NOMO-1 treated with dmso at 0.1 percent for 144 hours (cell line): Measurements from ENCODE around the gene COPS7A.
A peak's percentile ranks its signal among the peaks of the same experiment; 100 is the strongest.

Experiments
- DNase-seq: peaks from one replicate; lab custom pipeline; 2025; ENCODE audit not compliant: unreplicated experiment; lab: John Stamatoyannopoulos, UW

COPS7A gene

DNA sequence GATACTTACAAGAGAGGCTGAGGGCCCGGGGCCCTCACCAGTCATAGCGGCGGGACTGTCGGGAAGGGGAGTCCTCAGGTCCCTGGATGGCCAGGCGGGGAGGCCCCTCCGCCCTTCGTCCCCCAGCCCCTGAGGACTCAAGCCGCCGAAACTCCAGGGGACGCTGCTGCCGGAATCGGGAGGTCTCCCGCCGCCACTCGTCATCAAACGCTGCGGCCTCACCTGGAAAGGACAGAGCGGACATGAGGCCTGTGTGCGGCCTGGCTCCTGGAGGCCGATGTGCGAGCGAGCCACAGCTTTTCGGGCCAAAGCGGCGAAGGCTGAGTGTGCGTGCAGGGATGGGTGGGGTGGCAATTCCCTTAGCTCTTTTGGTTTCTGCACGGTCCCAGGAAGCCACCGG is 24.9 kb downstream of the COPS7A start:
- DNase-seq: no peak

DNA sequence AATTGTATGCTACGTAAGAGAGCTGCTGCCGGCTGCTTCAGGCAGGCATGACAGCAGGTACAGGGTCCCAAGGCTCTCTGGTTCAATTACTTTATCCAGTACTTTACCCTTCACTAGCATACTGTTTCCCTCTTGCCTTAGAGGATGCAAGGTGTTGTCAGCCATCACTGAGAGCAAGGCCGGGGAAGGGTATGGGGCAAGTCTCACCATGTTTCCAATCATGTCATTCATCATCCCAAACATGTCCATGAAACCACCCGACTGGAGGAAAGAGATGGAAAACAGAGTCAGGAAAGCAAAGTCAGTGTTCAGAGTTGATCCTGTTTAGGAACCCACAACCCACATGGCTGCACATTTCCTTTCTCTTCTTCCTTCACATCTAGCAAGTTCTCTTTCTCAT is 26.7 kb downstream of the COPS7A start:
- DNase-seq: no peak

DNA sequence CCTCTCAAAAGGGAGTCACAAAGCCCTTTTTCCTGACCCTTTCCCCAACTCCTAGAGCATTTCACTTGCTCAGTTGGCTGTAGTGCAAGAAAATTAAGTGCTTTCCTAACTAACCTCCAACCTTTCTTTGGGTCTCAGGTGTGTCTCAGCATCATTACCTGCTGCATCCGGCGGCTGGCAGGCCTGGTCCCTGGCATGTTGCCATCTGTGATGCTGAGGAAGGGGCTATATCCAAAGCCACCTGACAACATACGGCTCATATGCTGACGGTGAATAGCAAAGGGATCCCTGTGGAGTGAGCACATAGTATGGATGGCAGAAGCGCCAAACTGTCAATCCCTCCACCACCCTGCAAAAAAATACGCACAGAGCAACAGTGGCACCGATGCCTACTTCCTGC is 27.9 kb downstream of the COPS7A start:
- DNase-seq: no peak

DNA sequence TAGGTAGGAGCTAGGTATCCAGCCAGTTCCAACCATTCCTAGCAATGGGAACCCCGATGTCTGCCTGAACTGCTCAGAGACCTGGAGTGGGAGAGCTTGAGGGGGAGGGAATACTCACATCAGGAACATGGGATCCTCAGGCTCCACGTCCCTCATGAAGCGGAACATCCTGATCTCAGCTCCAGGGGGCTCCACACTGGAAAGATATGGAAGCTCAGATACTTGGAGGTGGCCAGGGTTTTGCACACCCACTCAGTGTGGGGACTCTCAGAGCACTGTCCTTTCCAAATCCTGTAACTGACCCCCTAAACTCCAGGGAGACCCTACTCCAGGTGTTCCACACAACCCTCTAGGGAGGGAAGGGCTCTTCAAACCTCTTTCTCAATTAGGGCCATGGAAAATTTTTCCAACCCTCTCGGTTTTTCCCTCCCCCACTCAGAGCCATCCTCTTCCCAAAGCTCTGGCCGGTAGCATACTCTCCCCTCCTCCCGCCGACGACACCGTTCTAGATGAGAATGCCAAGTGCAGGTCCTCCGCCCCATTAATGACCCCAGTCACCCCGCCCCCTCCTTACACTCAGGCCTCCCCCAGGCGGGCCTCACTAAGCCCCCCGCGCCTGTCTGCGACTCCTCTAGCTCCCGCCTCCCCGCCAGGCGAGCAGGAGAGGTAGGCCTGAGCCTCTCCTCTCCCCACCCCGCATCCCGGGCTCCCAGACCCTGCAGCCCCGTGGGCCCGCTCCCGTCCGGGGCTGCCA is 28.5 kb downstream of the COPS7A start:
- DNase-seq: no peak

DNA sequence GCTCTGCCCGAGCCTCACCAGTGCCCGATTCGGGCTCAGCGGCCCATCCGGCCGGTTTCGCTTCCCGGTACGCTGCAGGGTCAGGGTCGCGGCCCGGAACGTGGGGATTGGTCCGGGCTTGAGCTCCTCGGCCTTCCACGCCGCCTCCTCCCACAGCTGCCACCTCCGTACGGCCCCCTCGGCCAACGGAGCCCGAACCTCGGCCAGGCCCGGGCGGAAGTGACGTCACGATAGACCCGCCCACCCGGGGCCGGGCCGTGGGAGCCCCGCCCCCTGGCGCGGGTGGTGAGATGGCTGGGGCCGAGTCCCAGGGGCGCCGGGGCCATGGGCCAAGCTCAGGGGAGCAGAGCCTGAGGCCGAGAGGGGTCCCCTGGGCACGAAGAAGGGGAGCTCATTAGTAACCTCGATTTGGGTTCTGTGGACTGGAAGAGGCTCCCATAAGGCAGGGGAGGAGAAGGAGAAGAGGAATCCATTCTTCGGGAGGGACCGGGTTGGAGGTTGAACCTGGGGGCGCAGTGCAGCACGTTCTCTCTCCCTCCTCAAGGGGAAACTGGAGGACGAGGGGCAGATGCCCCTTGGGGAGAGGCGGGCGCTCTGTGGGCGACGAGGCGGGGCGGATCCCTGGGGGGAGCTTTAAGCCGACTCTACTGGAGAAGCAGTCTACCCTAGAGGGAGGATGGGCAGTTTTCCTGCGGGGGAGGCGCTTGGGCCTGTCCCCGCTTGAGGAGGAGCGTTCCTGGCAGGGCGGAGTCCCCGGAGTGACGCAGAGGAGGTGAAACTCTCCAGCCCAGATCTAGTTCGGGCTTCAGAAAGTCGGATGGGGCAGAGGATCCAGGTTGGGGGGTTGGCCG is 29.3 kb downstream of the COPS7A start, which contains the start of gene MLF2:
TSS of gene MLF2 (minus strand) at position 221 of the 851 bp plus-strand sequence. CDS start 807 bp downstream, outside the sequence.
- DNase-seq: peak; percentile 98

DNA sequence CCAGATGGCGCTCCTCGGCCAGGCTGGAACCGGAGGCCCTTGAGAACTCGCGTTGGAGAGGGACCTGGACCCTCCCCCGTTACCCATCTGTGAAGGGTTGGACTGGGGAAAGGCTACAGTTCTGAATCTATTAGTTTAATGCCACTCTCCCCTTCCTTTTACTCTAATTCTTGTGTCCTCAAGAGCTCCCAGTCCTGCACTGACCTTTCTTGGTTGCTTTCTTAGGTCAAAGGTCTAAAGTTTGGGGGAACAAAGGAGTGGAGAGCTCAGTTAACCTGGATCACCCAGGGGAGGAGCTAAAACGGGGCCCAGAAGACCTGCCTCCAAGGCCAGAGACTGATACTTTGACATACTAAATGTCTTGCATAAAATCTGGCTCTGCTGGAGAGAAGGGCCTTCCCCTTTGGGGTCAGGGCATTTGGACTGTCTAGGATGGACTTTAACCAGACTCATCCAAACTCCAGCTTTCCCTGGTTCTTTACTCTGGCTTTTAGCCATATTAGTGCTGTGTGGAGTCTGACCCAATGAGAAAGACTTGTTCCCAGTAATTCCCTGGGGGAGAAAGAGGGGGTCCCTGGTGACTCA is 30.0 kb downstream of the COPS7A start:
- no peak for DNase-seq

DNA sequence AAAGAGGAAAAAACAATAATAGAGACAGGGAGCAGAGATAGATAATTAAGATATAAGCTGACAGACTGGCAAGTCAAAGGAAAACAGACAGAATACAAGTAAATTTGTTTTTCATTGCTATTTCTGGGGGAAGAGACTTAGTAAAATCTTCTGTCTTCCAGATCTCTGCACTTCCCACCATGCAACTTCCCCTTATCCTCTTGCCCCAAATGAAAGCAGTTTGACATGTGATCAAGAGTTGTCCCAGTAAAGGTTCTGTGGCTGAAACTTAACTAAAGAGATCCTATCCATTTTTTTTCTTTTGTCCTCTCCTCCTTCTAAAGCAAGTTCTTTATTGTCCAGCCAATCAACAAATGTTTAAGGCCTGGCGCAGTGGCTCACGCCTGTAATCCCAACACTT is 30.6 kb downstream of the COPS7A start:
- DNase-seq: no peak

DNA sequence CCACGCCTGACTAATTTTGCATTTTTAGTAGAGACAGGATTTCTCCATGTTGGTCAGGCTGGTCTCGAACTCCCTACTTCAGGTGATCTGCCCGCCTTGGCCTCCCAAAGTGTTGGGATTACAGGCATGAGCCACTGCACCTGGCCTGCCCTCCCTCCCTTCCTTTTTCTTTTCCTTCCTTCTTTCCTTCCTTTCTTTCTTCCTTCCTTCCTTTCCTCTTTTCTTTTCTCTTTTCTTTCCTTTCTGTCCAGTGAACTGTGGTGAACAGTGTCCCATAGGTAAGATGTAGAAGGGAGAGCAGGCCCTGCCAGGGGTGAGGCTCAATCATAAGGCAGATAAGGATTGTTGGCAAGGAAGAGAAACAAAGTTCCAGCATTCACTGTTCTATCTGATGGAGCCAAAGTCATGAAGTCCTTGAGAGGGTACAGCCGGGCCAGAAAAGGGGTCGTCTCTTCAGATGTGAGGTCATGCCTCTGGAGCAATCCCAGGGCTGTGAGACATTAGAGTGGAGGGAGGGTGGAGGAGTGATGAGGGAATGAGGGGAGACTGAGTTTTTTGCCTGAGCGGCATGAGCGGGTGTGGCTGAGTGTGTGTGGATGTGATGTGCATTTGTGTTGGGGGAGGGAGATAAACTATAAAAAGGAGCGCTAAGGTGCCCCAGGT is 33.3 kb downstream of the COPS7A start:
- no peak for DNase-seq

DNA sequence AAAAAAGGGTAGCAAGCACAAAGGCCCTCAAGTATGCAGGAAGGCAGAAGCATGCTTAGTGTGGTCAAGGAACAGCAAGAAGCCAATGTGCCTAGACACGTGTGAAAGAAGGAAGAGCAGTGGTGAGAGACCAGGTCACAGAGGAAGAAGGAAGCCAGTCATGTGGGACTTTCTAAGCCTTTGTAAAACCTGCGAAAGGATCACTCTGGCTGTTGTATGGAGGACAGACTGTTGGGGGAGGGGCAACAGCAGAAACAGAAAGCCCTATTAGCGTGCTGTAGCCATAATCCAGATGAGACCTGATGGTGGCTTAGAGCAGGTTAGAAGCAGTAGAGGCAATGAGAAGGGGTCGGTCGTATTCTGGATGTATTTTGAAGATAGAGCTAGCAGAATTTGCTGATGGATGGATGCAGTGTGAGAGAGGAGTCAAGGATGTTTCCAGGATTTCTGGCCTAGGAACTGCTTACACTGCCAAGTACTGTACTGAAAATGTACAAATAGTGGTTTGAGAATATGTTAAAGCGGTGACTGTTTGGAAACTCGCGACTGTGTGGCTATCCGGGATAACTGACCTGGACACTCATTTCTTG is 34.8 kb downstream of the COPS7A start:
- no peak for DNase-seq

DNA sequence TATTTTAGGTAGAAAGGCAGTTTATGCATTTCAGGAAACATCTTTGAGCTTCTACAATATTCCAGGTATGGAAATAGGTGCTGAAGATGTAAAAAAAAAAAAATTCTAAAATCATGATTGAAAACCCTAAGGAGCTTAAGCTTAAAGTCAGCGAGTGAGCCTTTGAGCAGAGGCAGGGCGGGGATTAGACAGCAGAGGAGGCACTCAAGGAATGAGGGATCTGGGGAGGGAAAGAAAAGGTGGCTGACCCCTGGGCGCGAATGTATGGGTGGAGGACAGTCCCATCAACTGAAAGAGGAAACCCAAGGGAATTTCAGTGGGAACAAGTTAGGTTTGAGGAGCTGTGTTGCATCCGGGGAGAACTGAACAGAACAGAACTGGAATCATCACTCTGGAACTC is 35.9 kb downstream of the COPS7A start:
- DNase-seq: no peak

DNA sequence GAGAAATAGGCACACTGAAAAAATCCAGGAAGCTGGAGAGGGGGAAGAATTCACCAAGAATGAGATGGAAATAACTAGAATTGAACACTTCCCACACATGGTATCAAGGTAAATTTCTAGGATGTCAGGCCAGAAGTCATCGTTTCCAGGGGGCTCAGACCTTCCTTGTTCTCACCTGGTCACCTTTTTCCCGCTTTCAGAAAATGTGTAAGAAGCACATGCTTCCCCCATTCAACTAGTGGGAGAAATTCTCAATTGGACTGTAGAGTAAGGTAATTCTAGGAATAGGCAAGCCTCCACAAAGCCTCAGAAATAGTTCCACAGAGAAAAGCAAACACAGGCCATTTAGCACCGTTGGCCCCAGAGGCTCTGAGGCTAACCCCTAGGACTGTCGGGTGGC is 39.5 kb downstream of the COPS7A start:
- no peak for DNase-seq

DNA sequence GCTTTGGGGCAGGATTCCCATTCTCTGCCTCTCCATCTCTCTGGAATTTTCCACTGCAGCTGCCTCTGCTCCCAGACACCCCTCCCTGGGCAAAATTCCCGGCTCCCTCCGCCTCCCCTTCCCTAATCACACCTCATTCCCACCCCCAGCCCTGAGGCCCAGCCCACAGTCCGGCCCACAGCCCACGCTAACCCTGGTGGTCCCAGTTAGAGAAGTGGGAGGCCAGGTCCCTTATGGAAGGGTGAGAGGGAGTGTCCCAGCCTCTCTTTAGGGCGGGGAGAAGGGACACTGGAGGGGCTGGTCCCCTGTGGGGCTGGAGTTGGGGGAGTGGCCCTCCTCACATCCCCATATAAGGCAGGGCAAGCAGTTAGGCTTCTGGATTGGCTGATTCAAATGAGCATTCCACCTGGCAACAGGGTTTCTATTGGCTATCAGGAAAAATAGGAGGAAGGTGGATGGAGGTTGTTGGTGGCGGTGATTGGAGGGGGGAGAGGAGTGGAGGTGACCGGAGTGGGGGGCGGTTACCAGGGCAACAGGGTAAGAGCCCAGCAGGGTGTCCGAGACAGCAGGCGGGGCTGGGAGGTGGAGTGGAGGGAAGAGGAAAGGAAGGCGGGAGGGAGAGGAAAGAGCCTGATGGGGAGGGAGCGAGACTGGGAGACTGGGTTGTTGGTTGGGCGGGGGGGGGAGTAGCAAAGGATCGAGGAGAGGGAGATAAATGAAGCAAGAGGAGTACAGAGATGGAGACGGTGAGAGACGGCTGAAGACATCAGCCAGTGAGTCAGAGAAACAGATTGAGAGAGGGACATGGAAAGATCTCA is 40.4 kb downstream of the COPS7A start:
- DNase-seq: peak; percentile 77

DNA sequence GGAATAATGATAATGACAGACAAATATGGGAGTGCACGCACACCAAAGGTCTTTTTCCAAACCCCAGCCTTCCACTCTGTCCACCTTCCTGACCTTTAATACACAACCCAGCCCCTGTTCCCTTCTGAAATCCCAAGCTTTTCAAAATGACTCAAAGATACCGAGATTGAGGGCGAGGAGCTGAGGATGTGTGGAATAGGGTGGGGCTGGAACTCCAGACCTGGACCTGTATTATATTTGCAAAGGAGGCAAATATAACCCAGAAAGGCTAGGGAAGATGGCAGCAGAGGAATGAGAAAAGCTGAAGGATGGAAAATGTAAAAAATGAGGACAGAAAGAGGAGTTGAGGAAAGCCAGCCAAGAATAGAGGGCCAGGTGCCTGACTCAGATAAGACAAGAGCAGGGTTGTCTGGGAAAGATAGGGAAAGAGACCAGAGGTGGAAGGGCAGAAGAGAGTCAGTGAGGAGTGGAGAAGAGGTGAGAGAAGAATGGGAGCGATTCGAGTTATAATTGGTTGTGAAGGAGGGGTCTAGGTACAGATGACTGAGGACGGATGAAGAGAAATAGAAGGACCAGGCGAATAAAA is 41.3 kb downstream of the COPS7A start:
- no peak for DNase-seq

DNA sequence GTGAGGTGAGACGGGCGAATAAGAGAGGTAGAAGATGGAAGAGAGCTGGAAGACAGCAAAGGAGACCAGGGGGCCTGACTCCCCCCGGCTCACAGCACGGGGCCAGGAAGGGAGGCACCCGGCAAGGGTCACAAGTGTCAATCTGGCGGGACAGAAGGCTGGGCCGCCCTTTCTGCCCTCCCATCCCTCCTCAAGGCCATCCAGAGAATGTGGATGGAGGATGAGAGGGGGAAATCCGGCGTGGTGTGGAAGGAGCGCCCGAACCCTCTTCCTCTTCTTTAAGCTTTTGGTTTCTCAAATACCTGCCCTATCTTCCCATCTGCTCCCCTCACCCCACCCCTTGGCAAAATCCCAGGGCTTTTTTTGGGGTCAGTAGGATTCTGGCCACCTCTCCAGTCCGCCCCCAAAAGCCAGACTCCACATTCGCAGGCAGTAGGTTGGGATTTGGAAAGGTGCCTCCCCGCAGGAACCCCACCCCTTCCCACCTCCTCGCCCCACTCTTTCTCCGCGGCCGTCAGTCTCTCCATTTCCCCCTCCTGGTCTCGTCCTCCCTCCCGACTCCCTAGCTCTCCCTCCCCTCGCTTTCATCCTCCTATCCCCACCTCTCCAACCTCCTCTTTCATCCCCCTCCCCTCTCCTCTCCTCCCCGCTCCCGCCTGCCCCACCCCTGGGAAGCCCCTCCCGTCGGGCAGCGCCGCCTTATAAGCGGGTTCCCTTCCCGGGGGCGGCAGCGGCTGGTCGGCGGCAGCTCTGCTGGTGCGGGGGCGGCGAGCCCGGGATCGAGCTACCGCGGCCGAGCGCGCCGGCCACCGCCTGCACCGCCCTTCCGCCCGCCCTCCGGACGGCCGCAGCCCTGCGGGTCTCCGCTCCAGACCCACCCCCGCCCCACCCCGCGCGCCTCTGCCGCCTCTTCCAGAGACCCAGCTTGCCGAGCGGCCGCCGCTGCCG is 42.1 kb downstream of the COPS7A start, which contains the start of gene PTMS:
TSS of gene PTMS (plus strand) at position 730 of the 948 bp plus-strand sequence. CDS start 343 bp downstream, outside the sequence.
- DNase-seq: no peak

DNA sequence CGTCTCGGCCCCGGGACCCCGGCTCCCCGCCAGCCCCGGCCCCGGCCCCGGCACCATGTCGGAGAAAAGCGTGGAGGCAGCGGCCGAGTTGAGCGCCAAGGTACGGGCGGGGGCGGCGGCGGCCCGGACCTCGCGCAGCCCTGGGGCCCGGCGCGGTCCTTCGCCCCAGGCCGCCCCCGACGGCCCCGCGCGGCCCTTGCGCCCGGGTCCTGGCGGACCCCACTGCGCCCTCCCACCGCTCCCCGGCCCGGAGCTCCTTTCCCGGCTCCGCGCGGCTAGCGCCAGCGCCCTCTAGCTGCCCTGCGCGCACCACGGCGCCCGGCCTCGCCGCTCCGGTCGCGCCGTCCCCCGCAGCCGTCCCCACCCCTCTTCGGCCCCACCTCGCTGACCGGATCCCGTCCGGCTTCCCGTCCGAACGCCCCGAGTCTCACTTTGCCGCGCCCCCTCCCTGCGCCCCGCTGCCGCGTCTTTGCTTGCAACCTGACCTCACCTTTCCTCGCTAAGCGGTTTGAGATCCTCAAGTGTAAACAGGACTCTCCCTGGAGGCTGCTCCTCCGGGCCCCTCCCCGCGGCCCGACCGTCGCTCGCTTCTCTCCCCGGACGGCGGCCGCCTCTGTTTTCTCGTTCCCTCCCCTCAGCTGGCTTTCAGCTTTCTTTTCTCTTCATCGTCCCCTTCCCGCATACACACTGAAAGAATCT is 43.0 kb downstream of the COPS7A start:
- DNase-seq: peak; percentile 42

DNA sequence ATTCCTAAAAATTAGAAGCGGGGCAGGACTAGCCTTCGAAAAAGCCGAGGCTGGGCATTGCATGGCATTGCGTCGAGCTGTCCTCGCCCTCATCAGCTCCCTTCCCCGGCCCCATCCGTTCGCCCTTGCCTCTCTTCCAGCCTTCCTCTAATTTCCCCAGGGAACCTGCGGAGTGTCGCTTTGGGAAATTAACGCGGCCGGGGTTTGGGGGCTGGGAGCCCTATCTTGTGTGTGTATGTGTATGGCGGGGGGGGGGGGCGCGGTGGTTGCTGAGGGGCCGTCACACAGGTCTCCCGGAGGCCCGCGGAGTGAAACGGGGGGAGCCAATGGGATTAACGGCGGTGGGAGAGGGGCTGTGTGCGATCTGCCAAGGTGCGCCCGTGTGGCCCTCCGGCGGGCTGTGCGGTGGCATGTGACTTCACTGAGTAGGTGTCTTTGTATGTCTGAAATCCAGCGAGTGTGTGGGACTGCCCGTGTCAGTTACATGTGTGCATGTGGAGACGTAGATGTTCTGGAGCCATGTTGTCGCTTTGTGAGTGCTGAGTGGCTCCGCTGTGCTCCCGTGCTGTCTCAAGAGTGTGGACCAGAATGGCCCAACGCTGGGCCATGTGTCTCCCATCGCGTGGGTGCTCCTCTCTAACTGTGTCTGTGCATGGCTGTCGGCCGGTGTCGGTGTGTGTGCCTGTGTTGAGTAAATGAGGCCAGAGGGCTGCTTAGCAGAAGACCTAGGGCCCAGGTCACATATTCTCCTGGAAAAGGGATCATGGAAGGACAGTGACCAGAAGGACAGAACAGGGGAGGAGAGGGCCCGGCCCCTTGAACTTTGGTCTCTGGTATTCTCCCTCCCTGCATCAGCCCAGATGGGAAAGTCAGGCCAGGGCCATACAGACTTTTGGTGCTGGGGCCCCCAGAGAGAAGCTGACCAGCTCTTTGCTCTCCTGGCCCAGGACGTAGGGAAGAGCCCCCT is 43.8 kb downstream of the COPS7A start:
- no peak for DNase-seq

DNA sequence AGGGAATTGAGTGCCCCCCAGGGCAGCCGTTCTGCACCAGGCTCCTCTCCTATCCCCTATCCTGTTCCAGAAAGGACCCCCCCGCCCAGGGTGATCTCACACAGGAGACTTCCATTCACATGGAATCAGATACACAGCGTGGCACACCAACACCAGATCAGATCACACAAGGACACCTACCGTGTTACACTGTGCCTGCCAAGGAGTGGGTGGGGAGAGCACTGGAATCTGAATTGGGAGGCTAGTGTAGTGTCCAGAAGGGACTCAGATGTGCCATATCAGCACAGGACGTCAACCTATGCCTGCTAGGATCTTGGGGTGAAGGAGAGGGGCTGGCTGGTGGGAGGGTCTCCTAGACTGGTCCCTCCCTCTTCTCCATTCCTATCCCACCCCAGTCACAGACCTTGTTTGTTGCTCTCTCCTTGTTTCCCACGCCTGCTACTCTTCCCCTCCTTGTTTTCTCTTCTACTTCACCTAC is 44.6 kb downstream of the COPS7A start:
- no peak for DNase-seq
